Endothelial cell (in vitro differentiated cells): ENCODE results near the gene USP20. TPM values are rescaled to one million over a fixed set of nuclear protein-coding genes. Genes with fewer than 3 reads are reported as not detected.

Experiments
- DNase-seq: peaks from one replicate; pipeline ENCODE4 v3.0.0; 2021; ENCODE audit warnings: low spot score
- H3K27ac Mint-ChIP-seq: one replicate; pipeline ENCODE4 v1.8.0; 2021; ENCODE audit warnings: mixed read lengths, inconsistent platforms; ENCODE audit not compliant: unreplicated experiment
- H3K27me3 Mint-ChIP-seq: one replicate; pipeline ENCODE4 v1.8.0; 2021; ENCODE audit warnings: mild to moderate bottlenecking, moderate library complexity, mixed read lengths, inconsistent platforms; ENCODE audit not compliant: unreplicated experiment
- H3K36me3 Mint-ChIP-seq: one replicate; pipeline ENCODE4 v1.8.0; 2021; ENCODE audit warnings: mild to moderate bottlenecking, low read depth, mixed read lengths, inconsistent platforms; ENCODE audit not compliant: unreplicated experiment
- H3K4me1 Mint-ChIP-seq: one replicate; pipeline ENCODE4 v1.8.0; 2021; ENCODE audit warnings: mild to moderate bottlenecking, mixed read lengths, inconsistent platforms; ENCODE audit not compliant: unreplicated experiment
- H3K4me3 Mint-ChIP-seq: one replicate; pipeline ENCODE4 v1.8.0; 2021; ENCODE audit warnings: mild to moderate bottlenecking, mixed read lengths, inconsistent platforms; ENCODE audit not compliant: unreplicated experiment
- H3K9me3 Mint-ChIP-seq: one replicate; pipeline ENCODE4 v1.8.0; 2021; ENCODE audit warnings: mixed read lengths, inconsistent platforms; ENCODE audit not compliant: unreplicated experiment
- CTCF ChIP-seq: fragments of 200-600 bp; sonication (generic); IDR thresholded peaks from one replicate; pipeline ENCODE4 v1.5.0; 2021; ENCODE audit warnings: antibody characterized with exemption; ENCODE audit not compliant: unreplicated experiment
- total RNA-seq: library from RNA; stranded (reverse); fragmentation: NEBNext Ultra II Directional; extraction: Animal tissue kit (Norgen Biotek cat#: 25700); gene quantifications from one replicate; pipeline ENCODE4 v1.2.1, GENCODE V29; 2021; ENCODE audit not compliant: unreplicated experiment

Gene USP20
- total RNA-seq, 1 donor from 2014 or later = 21.7 TPM

- H3K27me3 Mint-ChIP-seq = no peaks in the 10 kb centered on the region
- TF ChIP-seq CTCF = no peak
- no peak for DNase-seq
- H3K27ac Mint-ChIP-seq = no peak overlapping the region
- no peaks in the 10 kb centered on the region for H3K9me3 Mint-ChIP-seq
- H3K4me3 Mint-ChIP-seq = no peak overlapping the region
- peaks cover 15% of the 10 kb centered on the region for H3K36me3 Mint-ChIP-seq
- no peaks in the 10 kb centered on the region for H3K4me1 Mint-ChIP-seq
Observed at GRCh38 chr9:129864991-129865647, 29.9 kb downstream of the USP20 start.

- Mint-ChIP-seq H3K4me3 (no peak overlapping the region), H3K9me3 (no peaks in the 10 kb centered on the region), H3K27me3 (no peaks in the 10 kb centered on the region), H3K36me3 (peaks cover 19% of the 10 kb centered on the region), H3K4me1 (no peaks in the 10 kb centered on the region), H3K27ac (no peak overlapping the region)
- no peak for TF ChIP-seq CTCF
- no peak for DNase-seq
Observed at GRCh38 chr9:129865668-129866320, 30.5 kb downstream of the USP20 start.

- no peaks in the 10 kb centered on the region for H3K4me1 Mint-ChIP-seq
- no peak overlapping the region for H3K4me3 Mint-ChIP-seq
- no peak overlapping the region for H3K27ac Mint-ChIP-seq
- TF ChIP-seq CTCF = no peak
- DNase-seq = no peak
- H3K27me3 Mint-ChIP-seq = peaks cover 2% of the 10 kb centered on the region
- peaks cover 22% of the 10 kb centered on the region for H3K36me3 Mint-ChIP-seq
- no peaks in the 10 kb centered on the region for H3K9me3 Mint-ChIP-seq
Observed at GRCh38 chr9:129866394-129867135, 31.3 kb downstream of the USP20 start.

DNA sequence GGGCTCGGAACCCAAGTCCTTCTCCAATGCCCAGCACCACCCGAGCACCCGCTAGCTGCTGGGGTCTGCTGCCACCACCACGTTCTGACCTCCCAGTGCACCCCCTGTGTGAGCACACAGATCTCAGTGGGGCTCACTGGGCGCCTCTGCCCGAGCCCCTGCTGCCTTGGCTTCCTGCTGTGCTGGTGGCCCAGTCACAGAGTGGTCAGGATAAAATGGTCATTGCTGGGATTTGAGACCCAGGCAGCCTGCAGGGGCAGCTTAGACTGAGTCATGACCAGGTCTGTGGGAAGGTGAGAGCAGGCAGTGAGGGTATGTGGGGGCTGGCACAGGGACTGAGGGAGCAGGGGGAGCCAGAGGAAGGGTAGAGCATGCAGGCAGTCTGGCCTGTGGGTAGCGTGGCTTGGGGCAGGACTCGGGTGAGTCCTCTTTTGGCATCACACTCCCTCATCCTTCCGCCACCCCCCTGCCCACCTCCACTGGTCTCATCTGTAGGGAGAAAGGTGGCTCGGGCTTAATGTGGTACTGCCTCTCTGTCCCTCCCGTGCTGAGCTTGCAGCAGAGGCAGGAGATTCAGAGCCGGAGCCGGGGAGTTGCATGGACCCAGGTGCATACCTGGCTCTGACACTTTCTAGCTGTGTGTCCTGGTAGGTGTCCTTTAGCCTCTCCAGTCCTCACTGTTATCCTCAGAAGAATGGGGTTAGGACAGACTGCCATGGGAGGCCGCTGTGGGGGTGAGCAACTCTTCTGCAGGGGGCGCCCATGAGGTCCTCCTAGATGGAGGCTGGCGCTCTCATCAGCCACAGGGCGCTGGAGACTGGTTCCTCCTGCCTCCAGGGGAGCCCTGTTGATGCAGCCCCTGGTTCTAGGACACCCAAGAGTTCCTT, 32.1 kb downstream of the USP20 start:
- no peak for DNase-seq

More for the DNA sequence above, 32.1 kb downstream of the USP20 start:
- Mint-ChIP-seq H3K4me1 (no peaks in the 10 kb centered on the region), H3K27ac (no peak overlapping the region), H3K27me3 (peaks cover 2% of the 10 kb centered on the region), H3K36me3 (peaks cover 16% of the 10 kb centered on the region), H3K9me3 (no peaks in the 10 kb centered on the region), H3K4me3 (no peak overlapping the region)
- TF ChIP-seq CTCF = no peak
